BLaER1 treated with 17β-estradiol and CSF1 and Interleukin-3, amounts not matched to agents 10 nM and 100 nM (cell line): Measurements from ENCODE around the gene GAST.

ENCODE experiments used
- H3K27ac ChIP-seq, 11 experiments: shearing (Covaris generic); formaldehyde crosslinking; 2 replicates each; pipeline ENCODE4 v1.8.1; 2022
- H3K27me3 ChIP-seq, 11 experiments: shearing (Covaris generic); formaldehyde crosslinking; 2 replicates each; pipeline ENCODE4 v1.8.1; 2022
- H3K36me3 ChIP-seq, 11 experiments: shearing (Covaris generic); formaldehyde crosslinking; 2 replicates each; pipeline ENCODE4 v1.8.1; 2022
- H3K4me1 ChIP-seq, 10 experiments: shearing (Covaris generic); formaldehyde crosslinking; 2 replicates each; pipeline ENCODE4 v1.8.1; 2022
- H3K4me2 ChIP-seq, 11 experiments: shearing (Covaris generic); formaldehyde crosslinking; 2 replicates each; pipeline ENCODE4 v1.8.1; 2022
- H3K4me3 ChIP-seq, 10 experiments: shearing (Covaris generic); formaldehyde crosslinking; 2 replicates each; pipeline ENCODE4 v1.8.1; 2022
- H3K9ac ChIP-seq, 11 experiments: shearing (Covaris generic); formaldehyde crosslinking; 2 replicates each; pipeline ENCODE4 v1.8.1; 2022
- H3K9me3 ChIP-seq, 11 experiments: shearing (Covaris generic); formaldehyde crosslinking; replicated peaks in 1 of 11; 2 replicates each; pipeline ENCODE4 v1.8.1; 2022
- H4K20me1 ChIP-seq, 11 experiments: shearing (Covaris generic); formaldehyde crosslinking; 2 replicates each; pipeline ENCODE4 v1.8.1; 2022
- Cebpa-rat ChIP-seq, 11 experiments: shearing (Covaris generic); IDR thresholded peaks; 2 replicates each; pipeline ENCODE4 v1.8.1; 2022

The GAST gene

GRCh38 chr17:41711669-41712400 is at the start of gene GAST:
GAST (plus strand) TSS chr17:41712331; CDS start chr17:41715437, 3,106 bp downstream.
- H3K4me2 ChIP-seq = peak within 1 kb of the TSS in 10 of 11 experiments; percentile 15 to 78 (median 65); a peak in 18 of 22 replicates
- peaks cover 12 to 36% (median 29%) of the 10 kb centered on the region in 10 experiments for H3K4me1 ChIP-seq
- no peaks in the 10 kb centered on the region for H3K27me3 ChIP-seq
- H3K9me3 ChIP-seq = no peaks in the 10 kb centered on the region; a peak in 1 of 22 replicates
- H4K20me1 ChIP-seq = no peaks in the 10 kb centered on the region
- peak within 1 kb of the TSS in 9 of 11 experiments; percentile 41 to 79 (median 65); a peak in 17 of 22 replicates for H3K27ac ChIP-seq
- no peak within 1 kb of the TSS for H3K4me3 ChIP-seq
- H3K36me3 ChIP-seq = no peaks in the 10 kb centered on the region
- peak within 1 kb of the TSS in 2 of 11 experiments; percentile 4 to 9; a peak in 1 of 22 replicates for H3K9ac ChIP-seq
- no peak for TF ChIP-seq Cebpa-rat (IDR thresholded peaks at IDR 0.05)

DNA sequence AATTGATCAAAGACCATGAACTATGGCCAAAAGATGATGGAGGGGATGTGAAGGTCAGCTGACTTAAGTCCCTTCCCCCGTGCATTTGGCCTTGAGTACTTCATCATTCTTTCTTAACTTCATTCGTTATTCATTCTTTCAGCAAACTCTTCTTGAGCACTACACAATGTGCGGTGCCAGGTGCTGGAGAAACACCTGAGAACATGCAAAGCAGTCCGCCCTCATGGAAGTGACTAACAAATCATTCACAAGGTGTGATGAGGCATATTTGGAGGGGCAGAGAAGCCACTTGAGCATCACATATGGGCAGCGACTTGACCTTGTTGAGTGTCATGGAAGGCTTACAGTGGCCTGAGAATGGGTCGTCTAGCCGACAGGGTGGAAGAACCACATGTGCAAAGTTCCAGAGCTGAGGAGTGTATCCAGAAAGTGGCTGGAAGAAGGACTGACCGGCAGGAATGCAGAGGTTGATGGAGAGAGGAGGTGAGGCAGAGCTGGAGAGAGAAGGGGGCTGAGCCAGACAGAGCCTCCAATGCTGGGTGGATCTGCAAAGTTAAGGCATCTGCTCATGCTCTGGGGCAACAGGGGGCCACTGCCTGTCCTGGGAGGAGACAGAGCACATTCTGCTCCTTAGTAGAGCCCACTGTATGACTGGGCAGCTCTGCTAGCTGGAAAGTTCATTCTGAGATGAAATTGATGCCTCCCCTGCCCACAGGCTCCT is 48.5 kb upstream of the GAST start:
- no peaks in the 10 kb centered on the region for H3K36me3 ChIP-seq
- H3K4me1 ChIP-seq = peaks cover 26 to 40% (median 33%) of the 10 kb centered on the region in 10 experiments
- H3K4me3 ChIP-seq = no peak overlapping the region
- H3K27me3 ChIP-seq = no peaks in the 10 kb centered on the region
- H3K4me2 ChIP-seq = 0 out of 22 replicates have a peak overlapping the region, but pooled peaks of 1 of the 11 experiments have one; percentile 18
- TF ChIP-seq Cebpa-rat (IDR thresholded peaks at IDR 0.05) = no peak
- H3K9ac ChIP-seq = no peak overlapping the region
- H4K20me1 ChIP-seq = no peaks in the 10 kb centered on the region
- H3K9me3 ChIP-seq = no peaks in the 10 kb centered on the region
- H3K27ac ChIP-seq = no peak overlapping the region

GRCh38 chr17:41664172-41664457 is 48.0 kb upstream of the GAST start:
- Histone ChIP-seq H3K27me3 (no peaks in the 10 kb centered on the region), H3K9me3 (no peaks in the 10 kb centered on the region), H3K27ac (no peak overlapping the region), H3K4me3 (no peak overlapping the region), H3K4me1 (peaks cover 26 to 41% (median 36%) of the 10 kb centered on the region in 10 experiments), H4K20me1 (no peaks in the 10 kb centered on the region), H3K9ac (no peak overlapping the region), H3K4me2 (no peak overlapping the region), H3K36me3 (no peaks in the 10 kb centered on the region)
- no peak for TF ChIP-seq Cebpa-rat (IDR thresholded peaks at IDR 0.05)

DNA sequence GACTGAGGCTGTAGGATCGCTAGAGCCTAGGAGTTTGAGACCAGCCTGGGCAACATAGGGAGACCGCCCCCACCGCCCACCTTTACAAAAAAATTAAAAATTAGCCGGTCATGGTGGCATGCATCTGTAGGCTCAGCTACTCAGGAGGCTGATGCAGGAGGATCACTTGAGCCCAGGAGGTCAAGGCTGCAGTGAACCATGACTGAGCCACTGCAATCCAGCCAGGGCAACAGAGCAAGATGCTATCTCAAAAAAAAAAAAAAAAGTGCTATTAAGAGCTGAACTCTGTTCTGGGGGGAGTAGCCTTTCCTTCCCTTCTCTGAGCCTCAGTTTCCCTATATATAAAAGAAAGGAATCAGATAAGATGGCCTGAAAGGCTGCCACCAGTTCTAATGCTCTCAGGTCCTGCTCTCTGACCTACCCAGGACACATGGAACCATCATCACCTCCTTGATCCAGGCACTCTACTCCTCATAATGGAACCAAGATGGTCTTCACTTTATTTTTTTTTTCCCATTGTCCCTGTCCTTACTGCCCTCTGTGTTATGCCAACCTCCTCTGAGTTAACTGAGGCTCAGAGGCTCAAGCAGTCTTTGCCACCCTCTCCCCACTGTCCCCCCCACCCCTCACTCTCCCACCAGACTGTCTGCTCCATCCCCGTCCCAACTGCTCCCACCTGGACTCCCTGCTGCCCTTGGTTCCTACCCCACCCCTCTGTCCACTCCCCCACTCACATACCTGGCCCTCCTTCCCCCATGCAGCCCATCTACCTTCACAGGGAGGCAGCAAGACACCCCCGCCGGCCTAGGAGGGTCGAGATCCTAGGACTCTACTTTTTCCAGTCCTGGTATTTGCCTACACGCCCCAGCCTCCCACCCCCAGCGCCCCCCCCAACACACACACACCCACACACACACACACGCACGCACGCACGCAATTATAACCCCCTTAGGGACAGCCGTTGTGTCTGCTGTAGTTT is 47.3 kb upstream of the GAST start:
- Histone ChIP-seq H3K4me1 (peaks cover 26 to 47% (median 41%) of the 10 kb centered on the region in 10 experiments), H3K4me3 (peak overlapping the region in 9 of 10 experiments; percentile 52 to 62 (median 56); a peak in 14 of 20 replicates)

GRCh38 chr17:41665566-41666236 is 46.4 kb upstream of the GAST start:
- H3K4me1 ChIP-seq = peaks cover 34 to 55% (median 50%) of the 10 kb centered on the region in 10 experiments
- peak overlapping the region; percentile 75 to 100 (median 94) for H3K4me2 ChIP-seq
- no peak for TF ChIP-seq Cebpa-rat (IDR thresholded peaks at IDR 0.05)
- no peaks in the 10 kb centered on the region for H4K20me1 ChIP-seq
- H3K9ac ChIP-seq = peak overlapping the region; percentile 64 to 80 (median 75)
- no peaks in the 10 kb centered on the region for H3K36me3 ChIP-seq
- H3K27ac ChIP-seq = peak overlapping the region; percentile 58 to 88 (median 78); a peak in 21 of 22 replicates
- no peaks in the 10 kb centered on the region for H3K27me3 ChIP-seq
- H3K9me3 ChIP-seq = no peaks in the 10 kb centered on the region
- H3K4me3 ChIP-seq = peak overlapping the region; percentile 39 to 62 (median 56)

More for the DNA sequence above, 47.3 kb upstream of the GAST start:
- H4K20me1 ChIP-seq = no peaks in the 10 kb centered on the region
- H3K27me3 ChIP-seq = no peaks in the 10 kb centered on the region
- H3K4me2 ChIP-seq = peak overlapping the region; percentile 75 to 100 (median 94)
- no peak for TF ChIP-seq Cebpa-rat (IDR thresholded peaks at IDR 0.05)
- peak overlapping the region in 7 of 11 experiments; percentile 74 to 79 (median 77); a peak in 12 of 22 replicates for H3K9ac ChIP-seq
- H3K27ac ChIP-seq = peak overlapping the region in 3 of 11 experiments; percentile 84 to 87 (median 86); a peak in 5 of 22 replicates
- no peaks in the 10 kb centered on the region for H3K9me3 ChIP-seq
- no peaks in the 10 kb centered on the region for H3K36me3 ChIP-seq

GRCh38 chr17:41666237-41666641 is 45.9 kb upstream of the GAST start:
- Histone ChIP-seq H3K27ac (peak overlapping the region; percentile 58 to 88 (median 78); a peak in 21 of 22 replicates), H3K9ac (peak overlapping the region; percentile 64 to 80 (median 75))

DNA sequence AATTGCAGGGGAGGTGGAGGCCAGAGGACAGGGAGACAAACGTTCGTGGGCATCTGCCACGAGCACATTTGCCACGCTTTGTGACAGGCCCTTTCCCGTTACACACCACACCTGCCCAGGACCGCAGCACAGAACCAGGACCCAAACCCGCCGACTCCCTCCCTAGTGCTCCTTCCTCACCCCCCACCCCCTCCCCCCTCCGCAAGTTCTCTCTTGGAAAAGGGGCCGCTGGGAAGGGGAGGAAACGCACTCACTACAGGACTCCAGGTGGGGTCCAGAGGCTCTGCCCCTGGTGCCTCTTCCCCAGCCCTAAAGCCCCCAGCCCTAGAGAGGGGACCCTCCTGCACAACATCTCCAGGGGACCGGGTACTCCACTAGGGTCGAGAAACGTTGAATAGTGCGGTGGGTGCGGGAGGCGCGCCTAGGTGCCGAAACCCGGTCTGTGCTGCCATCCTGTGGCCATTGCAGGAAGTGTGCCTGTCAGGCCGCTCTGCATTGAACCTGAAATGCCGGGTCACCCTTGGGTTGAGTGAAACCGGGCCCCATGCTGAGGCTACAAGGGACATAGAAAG is 45.3 kb upstream of the GAST start:
- Histone ChIP-seq H3K4me2 (peak overlapping the region; percentile 75 to 100 (median 94)), H3K36me3 (no peaks in the 10 kb centered on the region), H3K9ac (peak overlapping the region; percentile 64 to 80 (median 75); a peak in 20 of 22 replicates), H4K20me1 (no peaks in the 10 kb centered on the region), H3K27me3 (no peaks in the 10 kb centered on the region), H3K4me1 (peaks cover 39 to 58% (median 55%) of the 10 kb centered on the region in 10 experiments), H3K4me3 (peak overlapping the region in 9 of 10 experiments; percentile 33 to 62 (median 56); a peak in 17 of 20 replicates), H3K9me3 (no peaks in the 10 kb centered on the region), H3K27ac (peak overlapping the region; percentile 58 to 88 (median 78); a peak in 19 of 22 replicates)
- no peak for TF ChIP-seq Cebpa-rat (IDR thresholded peaks at IDR 0.05)

More at GRCh38 chr17:41666237-41666641, 45.9 kb upstream of the GAST start:
- peak overlapping the region; percentile 75 to 100 (median 94) for H3K4me2 ChIP-seq
- no peak for TF ChIP-seq Cebpa-rat (IDR thresholded peaks at IDR 0.05)
- H4K20me1 ChIP-seq = no peaks in the 10 kb centered on the region
- no peaks in the 10 kb centered on the region for H3K36me3 ChIP-seq
- H3K4me3 ChIP-seq = peak overlapping the region; percentile 39 to 62 (median 56); a peak in 19 of 20 replicates
- H3K27me3 ChIP-seq = no peaks in the 10 kb centered on the region
- no peaks in the 10 kb centered on the region for H3K9me3 ChIP-seq
- peaks cover 39 to 58% (median 55%) of the 10 kb centered on the region in 10 experiments for H3K4me1 ChIP-seq
